ENCODE results near the gene ZDHHC11B. TPM values are rescaled to one million over a fixed set of nuclear protein-coding genes. Genes with fewer than 3 reads are reported as not detected.

ZDHHC11B gene
- total and polyA plus RNA-seq, 2 of the 13 experiments (the other 11 are each of a cell fraction or from before 2014, with no cell fraction given): 0.11 to 0.12 TPM

DNA sequence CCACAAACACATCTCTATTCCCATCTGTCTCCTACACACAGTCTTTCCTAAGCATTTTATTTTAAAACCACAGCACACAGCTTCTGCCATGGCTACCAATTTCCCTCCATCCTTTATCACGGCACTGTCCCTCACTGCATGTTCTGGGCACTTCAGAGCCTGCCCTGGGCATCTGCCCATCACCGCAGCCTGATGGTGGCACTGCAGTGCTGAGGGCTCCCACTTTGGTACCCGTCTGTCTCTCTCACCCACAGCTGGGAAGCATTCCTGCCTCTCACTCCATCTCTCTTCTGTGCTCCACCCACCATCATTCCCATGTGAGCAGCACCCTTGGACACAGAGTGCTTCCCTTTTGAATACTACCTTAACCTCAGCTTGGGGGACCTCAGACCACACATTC is 34.5 kb upstream of the ZDHHC11B start (continued):
- no peak for TF ChIP-seq ZBTB10 (CRISPR knock-in tag; IDR thresholded peaks at IDR 0.05; ENCODE audit: borderline replicate concordance)
- TF ChIP-seq, protein P1, sequence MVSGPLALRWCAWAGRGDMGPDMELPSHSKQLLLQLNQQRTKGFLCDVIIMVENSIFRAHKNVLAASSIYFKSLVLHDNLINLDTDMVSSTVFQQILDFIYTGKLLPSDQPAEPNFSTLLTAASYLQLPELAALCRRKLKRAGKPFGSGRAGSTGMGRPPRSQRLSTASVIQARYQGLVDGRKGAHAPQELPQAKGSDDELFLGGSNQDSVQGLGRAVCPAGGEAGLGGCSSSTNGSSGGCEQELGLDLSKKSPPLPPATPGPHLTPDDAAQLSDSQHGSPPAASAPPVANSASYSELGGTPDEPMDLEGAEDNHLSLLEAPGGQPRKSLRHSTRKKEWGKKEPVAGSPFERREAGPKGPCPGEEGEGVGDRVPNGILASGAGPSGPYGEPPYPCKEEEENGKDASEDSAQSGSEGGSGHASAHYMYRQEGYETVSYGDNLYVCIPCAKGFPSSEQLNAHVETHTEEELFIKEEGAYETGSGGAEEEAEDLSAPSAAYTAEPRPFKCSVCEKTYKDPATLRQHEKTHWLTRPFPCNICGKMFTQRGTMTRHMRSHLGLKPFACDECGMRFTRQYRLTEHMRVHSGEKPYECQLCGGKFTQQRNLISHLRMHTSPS (CRISPR knock-in tag; IDR thresholded peaks at IDR 0.05; ENCODE audit: low read depth): no peak
- TF ChIP-seq ARID2 (CRISPR knock-in tag; IDR thresholded peaks at IDR 0.05; ENCODE audit: borderline replicate concordance): no peak
- TF ChIP-seq ZNF207 (IDR thresholded peaks at IDR 0.05; ENCODE audit: borderline replicate concordance): no peak
- TF ChIP-seq ZMYM4 (CRISPR knock-in tag; IDR thresholded peaks at IDR 0.05): no peak

GRCh38 chr5:816176-816575 is 31.6 kb upstream of the ZDHHC11B start:
- Histone ChIP-seq H3K27me3 (ENCODE audit: control insufficient read depth in 1 of 2, insufficient read depth in 2 of 2, low read length in 2 of 2) (no peaks in the 10 kb centered on the region), H3K79me2 (ENCODE audit: insufficient read depth, low read length) (no peaks in the 10 kb centered on the region), H3K9ac (ENCODE audit: insufficient read depth, low read depth, low read length) (no peak overlapping the region), H3K4me1 (ENCODE audit: insufficient read depth, low read length) (no peaks in the 10 kb centered on the region), H4K20me1 (ENCODE audit: insufficient read depth, low read length) (no peaks in the 10 kb centered on the region), H3K36me3 (replicated peaks in 1 of 2; ENCODE audit: control insufficient read depth in 1 of 2, insufficient read depth in 2 of 2, low read length in 2 of 2) (no peaks in the 10 kb centered on the region), H3K9me3 (ENCODE audit: low read length) (no peaks in the 10 kb centered on the region), H2AFZ (ENCODE audit: low read length) (no peak overlapping the region), H3K27ac (ENCODE audit: extremely low read length, insufficient read depth, low read length) (no peak overlapping the region), H3K4me3 (replicated peaks in 1 of 3; ENCODE audit: insufficient read depth in 1 of 3, low read depth in 2 of 3, low read length in 3 of 3) (no peak overlapping the region), H3K4me2 (ENCODE audit: low read depth, low read length) (no peak overlapping the region)
- ChIA-PET CTCF (ENCODE audit: low intra/inter-chr PET ratio, low total read pairs) (no interaction called here), POLR2A (no interaction called here)
- FAIRE-seq (no peak), ATAC-seq (no peak), DNase-seq (ENCODE audit: low spot score) (no peak)
- in situ Hi-C loops (cut with HindIII; ENCODE audit: extremely low pct_ligation_motif_present, low pct_unique_long_range_greater_than_20kb) (no loop called here), intact Hi-C loops (cut with micrococcal nuclease; ENCODE audit: unreplicated experiment) (no loop called here)
- TF ChIP-seq ZNF546 (CRISPR knock-in tag; conservative IDR thresholded peaks at IDR 0.05) (no peak), DNMT1 (CRISPR knock-in tag; IDR thresholded peaks at IDR 0.05) (no peak), HBP1 (CRISPR knock-in tag; IDR thresholded peaks at IDR 0.05; ENCODE audit: low read depth) (no peak), POGZ (CRISPR knock-in tag; IDR thresholded peaks at IDR 0.05) (no peak)
- TF ChIP-seq, protein P2, sequence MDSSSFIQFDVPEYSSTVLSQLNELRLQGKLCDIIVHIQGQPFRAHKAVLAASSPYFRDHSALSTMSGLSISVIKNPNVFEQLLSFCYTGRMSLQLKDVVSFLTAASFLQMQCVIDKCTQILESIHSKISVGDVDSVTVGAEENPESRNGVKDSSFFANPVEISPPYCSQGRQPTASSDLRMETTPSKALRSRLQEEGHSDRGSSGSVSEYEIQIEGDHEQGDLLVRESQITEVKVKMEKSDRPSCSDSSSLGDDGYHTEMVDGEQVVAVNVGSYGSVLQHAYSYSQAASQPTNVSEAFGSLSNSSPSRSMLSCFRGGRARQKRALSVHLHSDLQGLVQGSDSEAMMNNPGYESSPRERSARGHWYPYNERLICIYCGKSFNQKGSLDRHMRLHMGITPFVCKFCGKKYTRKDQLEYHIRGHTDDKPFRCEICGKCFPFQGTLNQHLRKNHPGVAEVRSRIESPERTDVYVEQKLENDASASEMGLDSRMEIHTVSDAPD (CRISPR knock-in tag; IDR thresholded peaks at IDR 0.05): no peak
- BruUV-seq (replicated peaks): no TSS peak
- 76% methylated on average over 15 of the region's 15 CpGs for WGBS (ENCODE audit: low lambda C conversion rate)
